NCI-H2227 (cell line): ENCODE measurements around the gene ZNF678.
"Not testable (repeated sequence)": the region's sequence is repeated elsewhere in the genome, so short reads cannot be mapped to it uniquely, and the experiment has no call there.

Experiments
- DNase-seq: peaks from one replicate; lab custom pipeline; 2025; ENCODE audit not compliant: unreplicated experiment; lab: John Stamatoyannopoulos, UW

The ZNF678 gene

DNA sequence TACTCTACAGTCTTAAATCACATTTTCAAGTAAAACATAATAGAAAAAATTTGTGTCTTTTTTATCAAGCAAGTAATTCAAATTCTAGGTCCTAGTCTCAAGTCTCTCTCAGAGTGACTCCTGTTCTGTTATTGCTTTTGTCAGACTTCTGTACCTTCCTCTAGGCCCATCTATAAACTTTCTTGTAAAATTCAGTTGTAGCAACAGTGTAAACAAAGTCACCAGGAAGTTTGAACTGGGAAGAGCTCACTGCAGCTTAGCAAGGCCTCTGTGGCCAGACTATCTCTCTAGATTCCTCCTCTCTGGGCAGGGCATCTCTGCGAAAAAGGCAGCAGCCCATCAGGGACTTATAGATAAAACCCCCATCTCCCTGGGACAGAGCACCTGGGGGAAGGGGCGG is 13.5 kb upstream of the ZNF678 start:
- DNase-seq, result no peak

DNA sequence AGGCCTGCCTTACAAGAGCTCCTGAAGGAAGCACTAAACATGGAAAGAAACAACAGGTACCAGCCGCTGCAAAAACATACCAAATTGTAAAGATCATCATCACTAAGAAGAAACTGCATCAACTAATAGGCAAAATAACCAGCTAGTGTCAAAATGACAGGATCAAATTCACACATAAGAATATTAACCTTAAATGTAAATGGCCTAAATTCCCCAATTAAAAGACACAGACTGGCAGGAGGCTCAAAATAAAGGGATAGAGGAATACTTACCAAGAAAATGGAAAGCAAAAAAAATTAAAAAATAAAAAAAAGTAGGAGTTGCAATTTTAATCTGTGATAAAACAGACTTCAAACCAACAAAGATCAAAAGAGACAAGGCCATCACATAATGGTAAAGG is 11.5 kb upstream of the ZNF678 start:
- not testable (repeated sequence) for DNase-seq

DNA sequence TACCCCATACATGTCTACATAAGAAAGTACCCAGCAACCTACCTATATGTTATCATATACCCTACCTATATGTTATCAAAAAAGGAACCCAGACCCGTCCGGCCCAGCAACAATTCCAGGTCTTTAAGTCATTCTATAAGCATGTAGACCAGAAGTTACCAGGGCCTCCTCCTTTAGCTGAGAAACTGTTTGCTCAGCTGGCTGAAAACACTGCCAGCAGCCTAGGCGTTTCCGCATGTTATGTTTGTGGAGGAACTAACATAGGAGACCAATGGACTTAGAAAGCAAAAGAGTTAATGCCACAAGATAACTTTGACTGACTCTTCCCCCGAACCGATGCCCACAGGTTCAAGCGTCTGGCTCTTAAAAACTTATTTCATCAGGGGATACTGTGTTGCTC is 7.1 kb upstream of the ZNF678 start:
- DNase-seq, result no peak

DNA sequence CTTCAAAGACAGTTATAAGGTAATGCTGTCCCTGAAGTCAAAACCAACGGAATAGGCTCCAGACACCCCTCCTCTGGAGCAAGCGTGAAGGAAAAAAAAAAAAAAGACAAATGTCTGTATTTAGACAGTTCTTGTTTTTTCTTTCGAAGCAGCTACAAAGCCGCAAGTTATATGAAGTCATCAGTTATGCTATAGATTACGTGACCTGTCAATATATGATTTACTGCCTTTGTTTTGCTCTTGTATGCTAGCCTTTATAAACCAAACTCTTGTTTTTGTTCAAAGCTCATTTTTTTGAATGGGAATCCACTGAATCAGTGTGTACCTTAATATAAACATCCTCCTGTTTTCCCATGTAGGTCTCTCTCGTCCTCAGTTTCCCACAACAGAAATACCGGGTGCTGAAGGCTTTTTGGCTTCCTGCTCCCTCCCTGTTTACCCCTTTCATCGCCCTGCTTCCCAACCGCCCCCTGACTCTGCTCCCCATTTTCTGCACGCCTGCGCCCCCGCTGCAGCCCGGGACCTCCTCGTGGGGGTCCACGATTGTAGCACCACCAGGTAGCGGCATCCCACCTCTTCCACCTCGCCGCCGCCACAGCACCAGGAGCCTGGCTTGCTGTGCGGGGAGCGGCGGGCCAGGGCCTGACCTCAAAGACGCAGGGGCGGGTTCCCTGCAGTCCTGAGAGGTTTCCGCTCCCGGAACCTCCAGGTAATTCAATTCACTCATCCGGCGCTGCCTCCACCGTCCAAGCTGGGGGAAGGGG is 5.2 kb upstream of the ZNF678 start:
- no peak for DNase-seq

DNA sequence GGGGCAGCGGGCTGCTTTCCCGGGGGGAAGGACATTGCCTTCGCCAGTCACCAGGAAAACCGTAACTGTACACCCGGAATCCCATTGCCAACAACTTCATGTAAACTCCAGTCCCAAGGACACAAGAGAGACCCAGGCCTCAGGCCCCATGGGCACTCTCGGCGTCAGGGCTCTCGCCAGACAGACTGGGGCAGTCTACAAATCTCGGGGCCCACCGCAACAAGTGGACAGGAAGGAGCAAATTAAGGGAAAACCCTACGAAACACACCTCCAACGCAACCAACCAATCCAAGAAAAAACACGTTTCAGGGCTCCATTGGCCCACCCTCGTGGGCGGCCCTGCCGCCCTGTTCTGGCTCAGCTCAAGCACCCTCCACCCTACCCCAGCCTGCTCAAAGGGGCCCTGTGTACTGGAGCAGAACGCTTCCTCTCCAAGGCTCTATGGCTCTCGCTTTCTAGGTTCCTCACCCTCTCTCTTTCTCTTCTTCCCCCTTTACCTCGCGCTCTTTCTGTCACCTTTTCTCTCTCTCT is 4.6 kb upstream of the ZNF678 start:
- DNase-seq, result no peak

DNA sequence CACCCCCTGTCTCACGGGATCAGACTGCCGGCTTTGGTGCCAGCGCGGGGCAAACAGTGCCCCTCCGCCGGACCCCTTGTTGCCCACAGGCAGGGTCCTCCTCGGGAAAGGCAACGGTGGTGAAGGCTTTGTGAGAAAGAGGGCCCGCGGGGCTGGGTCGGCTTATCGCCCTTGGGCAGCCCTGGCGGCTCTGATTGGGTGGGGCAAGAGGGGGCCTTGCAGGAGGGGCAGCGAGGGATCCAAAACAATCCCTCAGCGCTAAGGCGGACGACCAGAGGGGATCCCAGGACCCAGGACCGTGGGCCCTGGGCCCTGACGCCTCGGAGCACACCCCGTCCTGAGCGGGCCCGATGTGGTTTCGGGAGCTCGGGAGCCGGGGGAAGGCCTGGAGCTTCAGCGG is 3.9 kb upstream of the ZNF678 start:
- no peak for DNase-seq

DNA sequence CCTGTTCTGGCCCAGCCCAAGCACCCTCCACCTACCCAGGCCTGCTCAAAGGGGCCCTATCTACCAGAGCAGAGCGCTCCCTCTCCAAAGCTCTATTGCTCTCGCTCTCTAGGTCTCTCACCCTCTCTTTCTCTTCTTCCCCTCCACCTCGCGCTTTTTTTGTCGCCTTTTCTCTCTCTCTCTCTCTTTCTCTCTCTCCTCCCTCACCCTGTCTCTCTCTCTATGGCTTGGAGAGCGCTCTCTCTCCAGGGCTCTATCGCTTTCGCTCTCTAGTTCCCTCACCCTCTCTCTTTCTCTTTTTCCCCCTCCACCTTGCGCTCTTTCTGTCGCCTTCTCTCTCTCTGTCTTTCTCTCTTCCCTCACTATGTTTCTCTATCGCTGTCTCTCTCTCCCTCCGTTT is 3.4 kb upstream of the ZNF678 start:
- DNase-seq, result no peak

DNA sequence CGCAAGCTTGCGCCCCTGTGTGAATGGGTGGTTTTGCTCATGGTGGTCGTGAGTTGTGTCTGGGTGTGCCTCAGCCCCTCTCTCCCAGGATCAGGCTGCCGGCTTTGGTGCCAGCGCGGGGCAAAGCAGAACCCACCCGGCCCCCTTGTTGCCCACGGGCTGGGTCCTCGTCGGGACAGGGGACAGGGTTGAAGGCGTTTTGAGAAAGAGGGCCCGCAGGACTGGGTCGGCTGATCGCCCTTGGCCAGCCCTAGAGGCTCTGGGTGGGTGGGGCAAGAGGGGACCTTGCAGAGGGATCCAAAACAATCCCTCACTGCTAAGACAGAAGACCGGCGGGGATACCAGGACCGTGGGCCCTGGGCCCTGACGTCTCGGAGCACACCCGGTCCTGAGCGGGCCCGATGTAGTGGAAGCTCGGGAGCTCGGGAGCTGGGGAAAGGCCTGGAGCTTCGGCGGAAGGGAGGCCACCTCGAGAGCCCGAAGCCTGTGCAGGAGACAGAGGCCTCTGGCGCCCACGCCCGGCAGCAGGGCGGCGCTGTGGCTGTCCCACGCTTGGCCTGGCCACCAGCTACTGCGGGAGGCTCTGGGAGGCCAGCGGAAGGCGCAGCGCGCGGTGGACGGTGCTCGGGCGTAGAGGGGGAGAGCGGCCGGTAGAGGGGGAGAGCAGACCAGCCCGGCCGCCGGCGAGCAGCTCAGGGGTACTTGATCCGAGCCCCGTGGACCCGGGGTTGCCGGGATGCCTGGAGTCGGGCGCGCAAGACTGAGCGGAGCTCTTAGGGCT is 2.8 kb upstream of the ZNF678 start:
- DNase-seq, result no peak

DNA sequence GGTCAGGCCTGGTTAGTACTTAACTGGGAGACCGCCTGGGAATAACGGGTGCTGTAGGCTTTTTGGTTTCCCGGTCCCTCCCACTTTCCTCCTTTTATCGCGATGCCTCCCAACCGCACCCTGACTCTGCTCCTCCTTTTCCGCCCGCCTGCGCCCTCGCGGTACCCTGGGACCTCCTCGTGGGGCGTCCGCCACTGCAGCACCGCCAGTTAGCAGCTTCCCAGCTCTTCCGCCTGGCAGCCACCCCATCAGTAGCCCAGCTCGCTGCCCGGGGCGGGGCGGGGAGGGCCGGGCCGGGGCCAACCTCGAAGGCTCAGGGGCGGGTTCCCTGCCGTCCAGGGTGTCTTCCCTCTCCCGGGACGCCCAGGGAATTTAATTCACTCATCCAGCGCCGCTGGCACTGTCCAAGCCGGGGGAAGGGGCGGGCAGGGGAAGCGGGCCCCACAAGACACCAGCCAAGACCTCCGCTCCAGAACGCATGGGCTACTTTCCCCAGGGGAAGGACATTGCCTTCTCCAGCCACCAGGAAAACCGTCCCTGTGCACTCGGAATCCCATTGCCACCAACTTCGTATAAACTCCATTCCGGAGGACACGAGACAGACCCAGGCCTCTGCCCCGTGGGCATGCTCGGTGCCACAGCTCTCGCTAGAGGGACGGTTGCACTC is 2.0 kb upstream of the ZNF678 start:
- DNase-seq, result no peak

DNA sequence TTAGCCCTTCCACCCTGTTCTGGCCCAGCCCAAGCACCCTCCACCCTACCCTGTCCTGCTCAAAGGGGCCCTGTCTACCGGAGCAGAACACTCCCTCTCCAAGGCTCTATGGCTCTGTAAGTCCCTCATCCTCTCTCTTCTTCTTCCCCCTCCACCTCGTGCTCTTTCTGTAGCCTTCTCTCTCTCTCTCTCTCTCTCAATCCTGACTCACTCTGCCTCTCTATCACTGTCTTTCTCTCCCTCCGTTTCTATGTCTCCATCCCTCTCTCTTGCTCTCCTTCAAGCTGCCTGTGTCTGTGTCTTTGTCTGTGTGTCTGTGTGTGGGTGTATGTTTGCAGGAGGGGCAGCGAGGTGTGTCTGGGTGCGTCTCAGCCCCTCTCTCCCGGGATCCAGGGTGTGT is 1.3 kb upstream of the ZNF678 start:
- no peak for DNase-seq

DNA sequence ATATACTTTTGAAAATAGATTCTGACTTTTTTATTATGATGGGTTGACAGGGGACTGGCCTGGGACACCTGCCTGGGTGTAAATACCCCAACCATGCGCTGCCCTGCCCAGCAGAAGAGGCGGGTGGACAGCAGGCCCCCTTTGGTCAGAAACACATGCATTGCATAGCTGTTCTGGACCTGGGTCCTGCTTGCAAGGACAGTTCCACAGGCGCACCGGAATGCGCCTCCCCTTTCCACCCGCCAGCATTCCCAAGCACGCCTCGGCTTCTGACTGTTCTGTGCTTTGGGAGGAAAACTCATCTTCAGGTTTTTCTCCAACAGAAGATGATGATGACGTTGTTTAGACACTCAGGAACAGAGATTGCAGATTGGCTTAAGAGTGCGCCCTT is 428 bp upstream of the ZNF678 start:
- DNase-seq, result no peak

DNA sequence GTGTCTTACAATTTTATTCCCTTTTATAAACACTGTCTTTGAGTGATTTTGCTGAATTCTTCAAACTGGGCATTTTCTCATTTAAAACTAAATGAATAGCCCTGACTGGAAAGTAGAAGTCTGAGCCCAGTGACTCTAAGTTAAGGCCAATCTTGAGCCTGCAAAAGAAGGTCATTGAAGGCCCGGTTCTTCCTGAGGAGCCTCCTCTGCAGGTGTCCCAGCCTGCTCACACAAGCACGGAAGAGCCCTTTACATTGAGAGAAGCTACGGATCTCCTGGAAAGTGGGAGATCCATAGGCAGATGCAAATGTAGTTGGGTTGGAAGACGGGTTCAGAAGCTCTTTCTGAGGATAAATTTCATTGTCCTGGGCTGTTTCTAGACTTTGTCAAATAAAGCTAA is 3.9 kb downstream of the ZNF678 start:
- no peak for DNase-seq

DNA sequence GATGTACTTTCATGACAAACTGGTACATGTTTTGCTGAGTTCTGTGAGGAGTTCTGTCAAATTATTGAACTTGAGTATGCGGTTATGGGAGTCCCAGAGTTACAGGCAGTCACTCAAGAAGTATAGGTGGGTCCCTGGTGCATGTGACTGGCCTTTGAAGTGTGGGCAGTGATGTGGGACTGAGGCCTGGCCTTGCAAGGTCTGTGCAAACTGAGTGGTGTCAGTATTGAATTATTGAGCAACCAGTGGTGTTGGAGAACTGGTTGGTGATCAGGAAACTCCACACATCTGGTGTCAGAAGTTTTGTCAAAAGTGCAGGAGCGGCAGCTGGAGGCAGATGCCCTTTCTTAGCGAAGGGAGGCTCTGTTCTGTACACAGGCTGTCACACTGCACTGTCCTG is 5.2 kb downstream of the ZNF678 start:
- DNase-seq, result no peak

DNA sequence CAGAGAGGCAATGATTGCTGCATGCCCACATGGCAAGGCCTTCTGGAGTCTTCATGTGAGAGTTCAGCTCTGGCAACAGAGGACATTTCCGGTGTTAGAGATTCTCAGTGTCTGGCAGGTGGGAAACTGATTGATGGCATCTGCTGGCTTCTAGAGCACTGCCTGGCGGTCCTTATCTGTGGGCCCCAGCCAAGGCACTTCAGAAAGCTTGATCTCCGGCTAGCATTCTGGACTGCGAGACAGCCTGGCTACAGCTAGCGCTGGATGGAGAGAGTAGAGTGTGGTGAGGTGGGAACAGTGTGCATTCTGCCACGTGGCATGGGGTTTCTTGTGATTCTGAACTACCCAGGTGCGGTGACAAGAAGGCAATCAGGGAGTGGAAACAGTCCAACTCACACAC is 9.4 kb downstream of the ZNF678 start:
- no peak for DNase-seq

DNA sequence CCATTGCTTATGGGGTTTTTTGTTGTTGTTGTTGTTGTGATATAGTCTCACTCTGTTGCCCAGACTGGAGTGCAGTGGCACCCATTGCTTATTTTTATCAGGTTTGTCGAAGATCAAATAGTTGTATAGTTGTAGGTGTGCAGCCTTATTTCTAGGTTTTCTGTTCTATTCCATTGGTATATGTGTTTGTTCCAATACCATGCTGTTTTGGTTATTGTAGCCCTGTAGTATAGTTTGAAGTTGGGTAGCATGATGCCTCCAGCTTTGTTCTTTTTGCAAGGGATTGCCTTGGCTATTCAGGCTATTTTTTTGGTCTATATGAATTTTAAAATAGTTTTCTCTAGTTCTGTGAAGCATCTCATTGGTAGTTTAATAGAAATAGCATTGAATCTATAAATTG is 11.6 kb downstream of the ZNF678 start:
- DNase-seq, result no peak

DNA sequence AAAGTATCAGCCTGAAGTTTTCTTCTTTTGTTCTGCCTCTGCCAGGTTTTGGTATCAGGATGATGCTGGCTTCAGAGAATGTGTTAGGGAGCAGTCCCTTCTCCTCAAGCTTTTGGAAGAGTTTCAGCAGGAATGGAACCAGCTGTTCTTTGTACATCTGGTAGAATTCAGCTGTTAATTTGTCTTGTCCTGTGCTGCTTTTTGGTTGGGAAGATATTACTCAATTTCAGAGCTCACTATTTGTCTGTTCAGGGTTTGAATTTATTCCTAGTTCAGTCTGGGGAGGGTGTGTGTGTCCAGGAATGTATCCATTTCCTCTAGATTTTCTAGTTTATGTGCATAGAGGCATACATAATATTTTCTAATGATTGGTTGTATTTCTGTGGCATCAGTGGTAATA is 12.8 kb downstream of the ZNF678 start:
- DNase-seq, result no peak

DNA sequence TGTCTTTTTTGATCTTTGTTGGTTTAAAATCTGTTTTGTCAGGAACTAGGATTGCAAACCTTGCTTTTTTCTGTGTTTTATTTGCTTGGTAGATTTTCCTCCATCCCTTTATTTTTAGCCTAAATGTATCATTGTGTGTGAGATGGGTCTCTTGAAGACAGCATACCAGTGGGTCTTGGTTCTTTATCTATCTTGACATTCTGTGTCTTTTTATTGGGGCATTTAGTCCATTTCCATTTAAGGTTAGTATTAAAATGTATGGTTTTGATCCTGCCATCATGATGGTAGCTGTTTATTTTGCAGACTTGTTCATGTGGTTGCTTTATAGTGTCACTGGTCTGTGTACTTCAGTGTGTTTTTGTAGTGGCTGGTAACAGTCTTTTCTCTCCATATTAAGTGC is 14.1 kb downstream of the ZNF678 start:
- DNase-seq, result no peak

DNA sequence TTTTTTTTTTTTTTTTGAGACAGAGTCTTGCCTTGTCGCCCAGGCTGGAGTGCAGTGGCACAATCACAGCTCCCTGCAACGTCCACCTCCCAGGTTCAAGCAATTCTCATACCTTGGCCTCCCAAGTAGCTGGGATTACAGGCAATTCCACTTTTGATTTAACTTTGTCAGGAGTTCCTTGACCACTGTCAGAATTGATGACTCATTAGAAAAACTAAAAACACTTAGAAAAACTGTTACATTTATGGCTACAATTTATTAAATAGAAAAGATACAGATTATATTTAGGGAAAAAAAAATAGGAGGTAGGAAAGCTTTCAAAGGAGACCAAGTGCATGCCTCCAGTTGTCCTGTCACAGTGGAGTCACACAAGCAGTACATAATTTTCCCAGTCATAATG is 20.0 kb downstream of the ZNF678 start:
- DNase-seq, result no peak

DNA sequence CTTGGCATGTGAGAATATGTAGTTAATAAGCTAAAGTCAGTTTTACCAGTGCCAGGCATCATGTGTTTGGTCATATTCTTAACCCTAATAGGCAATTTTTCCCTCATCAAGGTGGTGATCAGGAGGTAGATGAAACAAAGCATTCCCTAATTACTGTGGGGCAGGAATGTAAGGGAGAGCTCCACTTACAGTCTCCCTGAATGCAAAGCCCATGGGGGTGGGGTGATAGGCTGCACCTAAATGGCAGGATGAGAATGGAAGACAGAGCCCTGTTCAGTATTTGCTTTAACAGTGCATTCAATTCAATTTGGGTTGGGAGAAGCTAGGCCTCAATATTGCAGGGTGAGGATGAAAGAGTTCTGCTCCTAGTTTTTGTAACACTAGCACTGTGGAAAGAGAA is 23.4 kb downstream of the ZNF678 start:
- no peak for DNase-seq

DNA sequence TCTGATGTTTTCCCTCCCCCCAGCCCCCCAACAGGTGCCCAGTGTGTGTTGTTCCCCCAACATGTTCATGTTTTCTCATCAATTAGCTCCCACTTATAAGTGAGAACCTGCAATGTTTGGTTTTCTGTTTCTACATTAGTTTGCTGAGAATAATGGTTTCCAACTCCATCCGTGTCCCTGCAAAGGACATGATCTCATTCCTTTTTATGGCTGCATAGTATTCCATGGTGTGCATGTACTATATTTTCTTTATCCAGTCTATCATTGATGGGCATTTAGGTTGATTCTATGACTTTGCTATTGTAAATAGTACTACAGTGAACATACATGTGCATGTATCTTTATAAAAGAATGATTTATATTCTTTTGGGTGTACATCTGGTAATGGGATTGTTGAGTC is 24.6 kb downstream of the ZNF678 start:
- no peak for DNase-seq

DNA sequence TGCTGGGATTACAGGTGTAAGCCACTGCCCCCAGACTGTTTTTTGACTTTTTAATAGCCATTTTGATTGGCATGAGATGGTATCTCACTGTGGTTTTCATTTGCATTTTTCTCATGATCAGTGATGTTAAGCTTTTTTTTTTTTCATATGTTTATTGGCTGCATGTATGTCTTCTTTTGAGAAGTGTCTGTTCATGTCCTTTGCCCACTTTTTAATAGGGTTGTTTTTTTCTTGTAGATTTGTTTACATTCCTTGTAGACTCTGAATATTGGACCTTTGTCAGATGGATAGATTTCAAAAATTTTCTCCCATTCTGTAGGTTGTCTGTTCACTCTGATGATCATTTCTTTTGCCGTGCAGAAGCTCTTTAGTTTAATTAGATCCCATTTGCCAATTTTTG is 25.4 kb downstream of the ZNF678 start:
- DNase-seq, result not testable (repeated sequence)

DNA sequence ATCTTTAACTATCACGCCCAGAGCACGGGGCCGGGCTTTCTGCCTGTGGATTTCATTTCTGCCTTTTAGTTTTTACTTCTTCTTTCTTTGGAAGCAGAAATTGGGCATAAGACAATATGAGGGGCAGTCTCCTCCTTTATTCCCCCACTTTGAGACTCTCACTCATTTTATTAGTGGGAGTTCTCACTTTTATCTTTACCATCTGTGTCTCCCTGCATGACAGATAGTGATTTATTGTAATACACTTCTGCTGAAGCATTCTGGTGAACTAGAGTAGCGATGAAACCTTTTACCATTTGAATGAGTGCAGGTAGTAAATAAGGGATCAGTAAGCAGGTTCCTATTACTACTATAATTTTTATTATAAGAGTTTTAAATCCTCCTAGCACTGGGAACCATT is 26.4 kb downstream of the ZNF678 start:
- not testable (repeated sequence) for DNase-seq
